HEK293 (cell line): Measurements from ENCODE around the gene PFKM.
A peak's percentile ranks its signal among the peaks of the same experiment; 100 is the strongest.

ENCODE experiments used
- CTCF ChIA-PET: fragments of 350-600 bp; formaldehyde crosslinking; extraction: SDS; loops from one replicate; lab custom pipeline; 2021; ENCODE audit warnings: antibody characterized with exemption; lab: Yijun Ruan, JAX
- POLR2A ChIA-PET: fragments of 300-600 bp; formaldehyde crosslinking; extraction: SDS; loops from one replicate; lab custom pipeline; 2020; ENCODE audit warnings: antibody characterized with exemption, inconsistent platforms; lab: Yijun Ruan, JAX
- H3K27ac ChIP-seq: fragments of 200-500 bp; sonication (Bioruptor generic); 2 replicates; pipeline ENCODE4 v1.5.1; 2014; ENCODE audit warnings: low read depth, low read length, control low read depth, inconsistent platforms; ENCODE audit errors: extremely low read depth
- H3K36me3 ChIP-seq, 2 experiments: fragments of 200-500 bp in 1 of 2; sonication (Bioruptor generic) in 1 of 2; 1 replicate in 1 of 2; 2 replicates in 1 of 2; pipeline ENCODE4 v1.5.1; 2014 to 2017; ENCODE audit warnings: inconsistent platforms in 2 of 2, low read length in 2 of 2; ENCODE audit not compliant: control insufficient read depth in 2 of 2, insufficient read depth in 1 of 2
- H3K4me1 ChIP-seq: fragments of 200-500 bp; sonication (Bioruptor generic); 2 replicates; pipeline ENCODE4 v1.5.1; 2014; ENCODE audit warnings: mild to moderate bottlenecking, low read length, inconsistent platforms; ENCODE audit not compliant: control insufficient read depth, insufficient read depth
- H3K4me3 ChIP-seq: 2 replicates; pipeline ENCODE4 v1.5.1; 2011; ENCODE audit warnings: low read depth, mild to moderate bottlenecking, control low read depth, low read length, moderate library complexity
- H3K9me3 ChIP-seq: fragments of 200-500 bp; sonication (Bioruptor generic); 2 replicates; pipeline ENCODE4 v1.5.1; 2014; ENCODE audit warnings: low read depth, low read length, inconsistent platforms; ENCODE audit not compliant: control insufficient read depth, insufficient read depth
- GLI4 ChIP-seq: fragments of 450-650 bp; formaldehyde crosslinking; IDR thresholded peaks from 2 replicates; pipeline ENCODE4 v1.5.1; 2016; ENCODE audit warnings: missing biosample characterization, missing genetic modification characterization
- MYNN ChIP-seq: fragments of 450-650 bp; formaldehyde crosslinking; IDR thresholded peaks from 2 replicates; pipeline ENCODE4 v1.5.1; 2016; ENCODE audit warnings: missing biosample characterization, missing genetic modification characterization, borderline replicate concordance
- TCF7L2 ChIP-seq: IDR thresholded peaks from 2 replicates; pipeline ENCODE4 v1.6.1; 2011; ENCODE audit warnings: low read depth, mild to moderate bottlenecking, inconsistent platforms, low read length, moderate library complexity, borderline replicate concordance
- ZNF114 ChIP-seq: fragments of 450-650 bp; formaldehyde crosslinking; IDR thresholded peaks from 2 replicates; pipeline ENCODE4 v1.5.0; 2017; ENCODE audit warnings: missing biosample characterization, missing genetic modification characterization
- ZNF132 ChIP-seq: fragments of 450-650 bp; formaldehyde crosslinking; IDR thresholded peaks from 2 replicates; pipeline ENCODE4 v1.5.1; 2017; ENCODE audit warnings: missing biosample characterization, missing genetic modification characterization, borderline replicate concordance
- ZNF202 ChIP-seq: fragments of 450-650 bp; formaldehyde crosslinking; IDR thresholded peaks from 2 replicates; pipeline ENCODE4 v1.5.1; 2016; ENCODE audit warnings: missing biosample characterization, missing genetic modification characterization, borderline replicate concordance
- ZNF311 ChIP-seq: fragments of 450-650 bp; formaldehyde crosslinking; IDR thresholded peaks from 2 replicates; pipeline ENCODE4 v1.5.1; 2017; ENCODE audit warnings: missing biosample characterization, missing genetic modification characterization, borderline replicate concordance
- ZNF335 ChIP-seq: fragments of 450-650 bp; formaldehyde crosslinking; conservative IDR thresholded peaks from 2 replicates; pipeline ENCODE4 v1.5.1; 2016; ENCODE audit warnings: missing biosample characterization, missing genetic modification characterization
- ZNF366 ChIP-seq: fragments of 450-650 bp; formaldehyde crosslinking; conservative IDR thresholded peaks from 2 replicates; pipeline ENCODE4 v1.5.1; 2016; ENCODE audit warnings: missing biosample characterization, missing genetic modification characterization
- ZNF37A ChIP-seq: fragments of 450-650 bp; IDR thresholded peaks from 2 replicates; pipeline ENCODE4 v1.5.1; 2018; ENCODE audit warnings: missing biosample characterization, missing genetic modification characterization
- ZNF404 ChIP-seq: fragments of 450-650 bp; formaldehyde crosslinking; IDR thresholded peaks from 2 replicates; pipeline ENCODE4 v1.5.1; 2017; ENCODE audit warnings: missing biosample characterization, missing genetic modification characterization
- ZNF426 ChIP-seq: fragments of 450-650 bp; formaldehyde crosslinking; IDR thresholded peaks from 2 replicates; pipeline ENCODE4 v1.5.1; 2017; ENCODE audit warnings: missing biosample characterization, missing genetic modification characterization, mild to moderate bottlenecking, inconsistent platforms, moderate library complexity
- ZNF501 ChIP-seq: fragments of 450-650 bp; formaldehyde crosslinking; IDR thresholded peaks from 2 replicates; pipeline ENCODE4 v1.5.1; 2016; ENCODE audit warnings: missing biosample characterization, missing genetic modification characterization
- ZNF654 ChIP-seq: fragments of 450-650 bp; formaldehyde crosslinking; IDR thresholded peaks from 2 replicates; pipeline ENCODE4 v1.5.1; 2016; ENCODE audit warnings: low read depth, missing biosample characterization, missing genetic modification characterization
- ZNF777 ChIP-seq: fragments of 450-650 bp; formaldehyde crosslinking; IDR thresholded peaks from 2 replicates; pipeline ENCODE4 v1.5.1; 2017; ENCODE audit warnings: missing biosample characterization, missing genetic modification characterization, borderline replicate concordance
- ZNF785 ChIP-seq: fragments of 450-650 bp; formaldehyde crosslinking; IDR thresholded peaks from 2 replicates; pipeline ENCODE4 v1.5.1; 2016; ENCODE audit warnings: missing biosample characterization, missing genetic modification characterization
- TF ChIP-seq, protein P1 (sequence below): fragments of 450-650 bp; formaldehyde crosslinking; IDR thresholded peaks from 2 replicates; pipeline ENCODE4 v1.5.1; 2016; ENCODE audit warnings: missing biosample characterization, missing genetic modification characterization
- TF ChIP-seq, protein P2 (sequence below): fragments of 450-650 bp; formaldehyde crosslinking; IDR thresholded peaks from 2 replicates; pipeline ENCODE4 v1.5.1; 2017; ENCODE audit warnings: missing biosample characterization, mild to moderate bottlenecking, missing genetic modification characterization, moderate library complexity
- TF ChIP-seq, protein P3 (sequence below): fragments of 450-650 bp; formaldehyde crosslinking; IDR thresholded peaks from 2 replicates; pipeline ENCODE4 v1.5.1; 2017; ENCODE audit warnings: missing biosample characterization, missing genetic modification characterization
- TF ChIP-seq, protein P4 (sequence below): fragments of 450-650 bp; formaldehyde crosslinking; IDR thresholded peaks from 2 replicates; pipeline ENCODE4 v1.5.1; 2016; ENCODE audit warnings: missing biosample characterization, missing genetic modification characterization
- TF ChIP-seq, protein P5 (sequence below): fragments of 450-650 bp; formaldehyde crosslinking; conservative IDR thresholded peaks from 2 replicates; pipeline ENCODE4 v1.5.1; 2016; ENCODE audit warnings: low read depth, missing biosample characterization, missing genetic modification characterization
- TF ChIP-seq, protein P6 (sequence below): fragments of 450-650 bp; formaldehyde crosslinking; IDR thresholded peaks from 2 replicates; pipeline ENCODE4 v1.5.1; 2016; ENCODE audit warnings: missing biosample characterization, missing genetic modification characterization, low read depth

The PFKM gene

DNA sequence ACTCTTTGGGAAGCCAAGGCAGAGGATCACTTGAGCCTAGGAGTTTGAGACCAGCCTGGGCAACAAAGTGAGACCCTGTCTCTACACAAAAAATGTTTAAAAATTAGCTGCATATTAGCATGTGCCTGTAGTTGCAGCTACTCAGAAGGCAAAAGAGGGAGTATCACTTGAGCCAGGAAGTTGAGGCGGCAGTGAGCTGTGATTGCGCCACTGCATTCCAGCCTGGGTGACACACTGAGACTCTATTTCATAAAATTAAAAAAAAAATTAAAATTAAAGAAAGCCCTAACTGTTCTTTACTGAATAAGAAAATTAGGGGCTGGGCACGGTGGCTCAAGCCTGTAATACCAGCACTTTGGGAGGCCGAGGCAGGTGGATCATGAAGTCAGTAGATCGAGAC lies 40.3 kb upstream of the PFKM start:
- POLR2A ChIA-PET, result no interaction called here
- no peak overlapping the region for H3K27ac ChIP-seq
- TF ChIP-seq ZNF114 (no peak), ZNF37A (no peak), ZNF366 (no peak), ZNF132 (no peak), ZNF426 (no peak), MYNN (tag by site-specific recombination) (no peak), ZNF202 (tag by site-specific recombination) (no peak), ZNF335 (tag by site-specific recombination) (no peak), ZNF777 (tag by site-specific recombination) (no peak)
- TF ChIP-seq, protein P1, sequence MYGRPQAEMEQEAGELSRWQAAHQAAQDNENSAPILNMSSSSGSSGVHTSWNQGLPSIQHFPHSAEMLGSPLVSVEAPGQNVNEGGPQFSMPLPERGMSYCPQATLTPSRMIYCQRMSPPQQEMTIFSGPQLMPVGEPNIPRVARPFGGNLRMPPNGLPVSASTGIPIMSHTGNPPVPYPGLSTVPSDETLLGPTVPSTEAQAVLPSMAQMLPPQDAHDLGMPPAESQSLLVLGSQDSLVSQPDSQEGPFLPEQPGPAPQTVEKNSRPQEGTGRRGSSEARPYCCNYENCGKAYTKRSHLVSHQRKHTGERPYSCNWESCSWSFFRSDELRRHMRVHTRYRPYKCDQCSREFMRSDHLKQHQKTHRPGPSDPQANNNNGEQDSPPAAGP, result no peak
- TF ChIP-seq, protein P2, sequence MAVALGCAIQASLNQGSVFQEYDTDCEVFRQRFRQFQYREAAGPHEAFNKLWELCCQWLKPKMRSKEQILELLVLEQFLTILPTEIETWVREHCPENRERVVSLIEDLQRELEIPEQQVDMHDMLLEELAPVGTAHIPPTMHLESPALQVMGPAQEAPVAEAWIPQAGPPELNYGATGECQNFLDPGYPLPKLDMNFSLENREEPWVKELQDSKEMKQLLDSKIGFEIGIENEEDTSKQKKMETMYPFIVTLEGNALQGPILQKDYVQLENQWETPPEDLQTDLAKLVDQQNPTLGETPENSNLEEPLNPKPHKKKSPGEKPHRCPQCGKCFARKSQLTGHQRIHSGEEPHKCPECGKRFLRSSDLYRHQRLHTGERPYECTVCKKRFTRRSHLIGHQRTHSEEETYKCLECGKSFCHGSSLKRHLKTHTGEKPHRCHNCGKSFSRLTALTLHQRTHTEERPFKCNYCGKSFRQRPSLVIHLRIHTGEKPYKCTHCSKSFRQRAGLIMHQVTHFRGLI (tag by site-specific recombination), result no peak
- TF ChIP-seq, protein P3, sequence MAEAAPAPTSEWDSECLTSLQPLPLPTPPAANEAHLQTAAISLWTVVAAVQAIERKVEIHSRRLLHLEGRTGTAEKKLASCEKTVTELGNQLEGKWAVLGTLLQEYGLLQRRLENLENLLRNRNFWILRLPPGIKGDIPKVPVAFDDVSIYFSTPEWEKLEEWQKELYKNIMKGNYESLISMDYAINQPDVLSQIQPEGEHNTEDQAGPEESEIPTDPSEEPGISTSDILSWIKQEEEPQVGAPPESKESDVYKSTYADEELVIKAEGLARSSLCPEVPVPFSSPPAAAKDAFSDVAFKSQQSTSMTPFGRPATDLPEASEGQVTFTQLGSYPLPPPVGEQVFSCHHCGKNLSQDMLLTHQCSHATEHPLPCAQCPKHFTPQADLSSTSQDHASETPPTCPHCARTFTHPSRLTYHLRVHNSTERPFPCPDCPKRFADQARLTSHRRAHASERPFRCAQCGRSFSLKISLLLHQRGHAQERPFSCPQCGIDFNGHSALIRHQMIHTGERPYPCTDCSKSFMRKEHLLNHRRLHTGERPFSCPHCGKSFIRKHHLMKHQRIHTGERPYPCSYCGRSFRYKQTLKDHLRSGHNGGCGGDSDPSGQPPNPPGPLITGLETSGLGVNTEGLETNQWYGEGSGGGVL (tag by site-specific recombination), result no peak
- TF ChIP-seq, protein P4, sequence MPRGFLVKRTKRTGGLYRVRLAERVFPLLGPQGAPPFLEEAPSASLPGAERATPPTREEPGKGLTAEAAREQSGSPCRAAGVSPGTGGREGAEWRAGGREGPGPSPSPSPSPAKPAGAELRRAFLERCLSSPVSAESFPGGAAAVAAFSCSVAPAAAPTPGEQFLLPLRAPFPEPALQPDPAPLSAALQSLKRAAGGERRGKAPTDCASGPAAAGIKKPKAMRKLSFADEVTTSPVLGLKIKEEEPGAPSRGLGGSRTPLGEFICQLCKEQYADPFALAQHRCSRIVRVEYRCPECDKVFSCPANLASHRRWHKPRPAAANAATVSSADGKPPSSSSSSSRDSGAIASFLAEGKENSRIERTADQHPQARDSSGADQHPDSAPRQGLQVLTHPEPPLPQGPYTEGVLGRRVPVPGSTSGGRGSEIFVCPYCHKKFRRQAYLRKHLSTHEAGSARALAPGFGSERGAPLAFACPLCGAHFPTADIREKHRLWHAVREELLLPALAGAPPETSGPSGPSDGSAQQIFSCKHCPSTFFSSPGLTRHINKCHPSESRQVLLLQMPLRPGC, result no peak
- TF ChIP-seq, all 188 proteins: peak for 0
- Histone ChIP-seq H3K9me3 (no peaks in the 10 kb centered on the region), H3K4me1 (no peaks in the 10 kb centered on the region), H3K36me3 (peaks cover 43 to 57% of the 10 kb centered on the region in 2 experiments), H3K4me3 (no peak overlapping the region)
- CTCF ChIA-PET, result interaction anchor here (0.9 kb wide), 1 partner anchor 110 kb away, joined by 3 read pairs; no protein-coding TSS in a partner anchor

DNA sequence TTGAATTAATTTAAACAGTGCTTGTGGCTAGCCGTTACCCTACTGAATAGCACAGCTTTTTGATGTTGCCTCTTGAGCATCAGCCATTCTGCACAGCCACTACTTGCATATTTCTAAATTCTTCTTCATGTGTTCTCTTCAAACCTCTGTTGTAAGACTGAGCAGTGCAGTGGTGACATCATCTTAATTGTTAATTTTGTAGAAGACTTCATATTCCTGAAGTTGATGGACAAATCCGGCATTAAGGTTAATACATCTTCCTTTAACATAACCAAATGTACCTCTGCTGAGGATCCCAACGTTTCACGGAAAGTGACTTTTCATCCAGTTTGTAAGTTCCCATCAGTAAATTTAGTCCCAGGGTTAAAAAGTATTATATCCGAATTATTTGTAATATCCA lies 38.9 kb upstream of the PFKM start:
- ChIA-PET CTCF (interaction anchor here (0.6 kb wide), 1 partner anchor 1409 kb away, joined by 3 read pairs; no protein-coding TSS in a partner anchor), POLR2A (no interaction called here)
- peaks cover 43 to 56% of the 10 kb centered on the region in 2 experiments for H3K36me3 ChIP-seq
- H3K9me3 ChIP-seq, result no peaks in the 10 kb centered on the region
- H3K4me1 ChIP-seq, result no peaks in the 10 kb centered on the region
- H3K4me3 ChIP-seq, result no peak overlapping the region
- TF ChIP-seq ZNF311 (tag by site-specific recombination), result no peak
- TF ChIP-seq, protein P5, sequence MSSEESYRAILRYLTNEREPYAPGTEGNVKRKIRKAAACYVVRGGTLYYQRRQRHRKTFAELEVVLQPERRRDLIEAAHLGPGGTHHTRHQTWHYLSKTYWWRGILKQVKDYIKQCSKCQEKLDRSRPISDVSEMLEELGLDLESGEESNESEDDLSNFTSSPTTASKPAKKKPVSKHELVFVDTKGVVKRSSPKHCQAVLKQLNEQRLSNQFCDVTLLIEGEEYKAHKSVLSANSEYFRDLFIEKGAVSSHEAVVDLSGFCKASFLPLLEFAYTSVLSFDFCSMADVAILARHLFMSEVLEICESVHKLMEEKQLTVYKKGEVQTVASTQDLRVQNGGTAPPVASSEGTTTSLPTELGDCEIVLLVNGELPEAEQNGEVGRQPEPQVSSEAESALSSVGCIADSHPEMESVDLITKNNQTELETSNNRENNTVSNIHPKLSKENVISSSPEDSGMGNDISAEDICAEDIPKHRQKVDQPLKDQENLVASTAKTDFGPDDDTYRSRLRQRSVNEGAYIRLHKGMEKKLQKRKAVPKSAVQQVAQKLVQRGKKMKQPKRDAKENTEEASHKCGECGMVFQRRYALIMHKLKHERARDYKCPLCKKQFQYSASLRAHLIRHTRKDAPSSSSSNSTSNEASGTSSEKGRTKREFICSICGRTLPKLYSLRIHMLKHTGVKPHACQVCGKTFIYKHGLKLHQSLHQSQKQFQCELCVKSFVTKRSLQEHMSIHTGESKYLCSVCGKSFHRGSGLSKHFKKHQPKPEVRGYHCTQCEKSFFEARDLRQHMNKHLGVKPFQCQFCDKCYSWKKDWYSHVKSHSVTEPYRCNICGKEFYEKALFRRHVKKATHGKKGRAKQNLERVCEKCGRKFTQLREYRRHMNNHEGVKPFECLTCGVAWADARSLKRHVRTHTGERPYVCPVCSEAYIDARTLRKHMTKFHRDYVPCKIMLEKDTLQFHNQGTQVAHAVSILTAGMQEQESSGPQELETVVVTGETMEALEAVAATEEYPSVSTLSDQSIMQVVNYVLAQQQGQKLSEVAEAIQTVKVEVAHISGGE (tag by site-specific recombination), result no peak
- no peak for TF ChIP-seq TCF7L2
- TF ChIP-seq GLI4 (tag by site-specific recombination), result no peak
- TF ChIP-seq, protein P6, sequence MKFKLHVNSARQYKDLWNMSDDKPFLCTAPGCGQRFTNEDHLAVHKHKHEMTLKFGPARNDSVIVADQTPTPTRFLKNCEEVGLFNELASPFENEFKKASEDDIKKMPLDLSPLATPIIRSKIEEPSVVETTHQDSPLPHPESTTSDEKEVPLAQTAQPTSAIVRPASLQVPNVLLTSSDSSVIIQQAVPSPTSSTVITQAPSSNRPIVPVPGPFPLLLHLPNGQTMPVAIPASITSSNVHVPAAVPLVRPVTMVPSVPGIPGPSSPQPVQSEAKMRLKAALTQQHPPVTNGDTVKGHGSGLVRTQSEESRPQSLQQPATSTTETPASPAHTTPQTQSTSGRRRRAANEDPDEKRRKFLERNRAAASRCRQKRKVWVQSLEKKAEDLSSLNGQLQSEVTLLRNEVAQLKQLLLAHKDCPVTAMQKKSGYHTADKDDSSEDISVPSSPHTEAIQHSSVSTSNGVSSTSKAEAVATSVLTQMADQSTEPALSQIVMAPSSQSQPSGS (tag by site-specific recombination), result 0 out of 2 replicates have a peak, but pooled peaks have one; percentile 37
- TF ChIP-seq ZNF654 (tag by site-specific recombination), result no peak
- no peak for TF ChIP-seq ZNF404 (tag by site-specific recombination)
- TF ChIP-seq ZNF501 (tag by site-specific recombination), result no peak
- no peak for TF ChIP-seq ZNF785
- H3K27ac ChIP-seq, result no peak overlapping the region
